Vagina (tissue), 2 donors: ENCODE results near the gene CLPTM1L. TPM values are rescaled to one million over a fixed set of nuclear protein-coding genes. Genes with fewer than 3 reads are reported as not detected.

Experiments
- DNase-seq, 2 donors: peaks; one replicate each; pipeline ENCODE4 v3.0.0-alpha.2; 2017; ENCODE audit errors: extremely low spot score in 2 of 2
- H3K27ac ChIP-seq: fragments of 200-600 bp; sonication (generic); one replicate; pipeline ENCODE4 v1.5.1; 2019
- H3K27me3 ChIP-seq: fragments of 200-600 bp; sonication (generic); one replicate; pipeline ENCODE4 v1.5.1; 2019
- H3K36me3 ChIP-seq, 2 donors: fragments of 200-600 bp; sonication (generic); one replicate each; pipeline ENCODE4 v1.5.1; 2017 to 2019
- H3K4me1 ChIP-seq: fragments of 200-600 bp; sonication (generic); one replicate; pipeline ENCODE4 v1.5.1; 2019
- H3K4me3 ChIP-seq, 2 donors: fragments of 200-600 bp; sonication (generic); 1 replicate in 1 of 2; 2 replicates in 1 of 2; pipeline ENCODE4 v1.5.1; 2016 to 2019
- H3K9me3 ChIP-seq: fragments of 200-600 bp; sonication (generic); one replicate; pipeline ENCODE4 v1.5.1; 2019
- CTCF ChIP-seq, 3 experiments: fragments of 450-650 bp in 2 of 3; fragments of 200-600 bp in 1 of 3; sonication (generic) in 1 of 3; IDR thresholded peaks; one replicate each; pipeline ENCODE4 v1.5.1; 2017 to 2019; ENCODE audit warnings: antibody characterized with exemption in 3 of 3, mild to moderate bottlenecking in 2 of 3, moderate library complexity in 2 of 3
- POLR2A ChIP-seq, 2 donors: fragments of 450-650 bp; IDR thresholded peaks; one replicate each; pipeline ENCODE4 v1.6.1; 2017; ENCODE audit warnings: antibody characterized with exemption in 2 of 2, mild to moderate bottlenecking in 2 of 2, moderate library complexity in 2 of 2
- POLR2AphosphoS5 ChIP-seq, 2 donors: sonication (generic); formaldehyde crosslinking; IDR thresholded peaks; one replicate each; pipeline ENCODE4 v1.9.0; 2017; ENCODE audit warnings: antibody characterized with exemption in 2 of 2, mild to moderate bottlenecking in 2 of 2, low read depth in 1 of 2; ENCODE audit not compliant: insufficient read depth in 1 of 2
- intact Hi-C: fragments of 100-400 bp; cut with DNase I; formaldehyde crosslinking; loops from one replicate; pipeline ENCODE4 v1.15.1; 2023
- total RNA-seq: library from RNA; depleted of rRNA; stranded (reverse); fragments of >200 nt; gene quantifications from one replicate; pipeline ENCODE4 v1.2.3, GENCODE V29; 2016

The CLPTM1L gene
- total RNA-seq, 1 donor from 2014 or later = 40.0 TPM

- intact Hi-C loops = no loop called here
- TF ChIP-seq POLR2AphosphoS5 (IDR thresholded peaks at IDR 0.05; ENCODE audit: insufficient read depth in 1 of 2, low read depth in 1 of 2) = no peak
- no peak for TF ChIP-seq CTCF (IDR thresholded peaks at IDR 0.05)
- no peak for TF ChIP-seq POLR2A (IDR thresholded peaks at IDR 0.05)
- Histone ChIP-seq H3K4me3 (no peak overlapping the region), H3K27me3 (no peaks in the 10 kb centered on the region), H3K4me1 (peaks cover 17% of the 10 kb centered on the region), H3K27ac (no peak overlapping the region), H3K9me3 (no peaks in the 10 kb centered on the region), H3K36me3 (peaks cover 0 to 33% of the 10 kb centered on the region in 2 donors)
- no peak for DNase-seq
Observed at GRCh38 chr5:1315709-1316587, 29.0 kb downstream of the CLPTM1L start.

DNA sequence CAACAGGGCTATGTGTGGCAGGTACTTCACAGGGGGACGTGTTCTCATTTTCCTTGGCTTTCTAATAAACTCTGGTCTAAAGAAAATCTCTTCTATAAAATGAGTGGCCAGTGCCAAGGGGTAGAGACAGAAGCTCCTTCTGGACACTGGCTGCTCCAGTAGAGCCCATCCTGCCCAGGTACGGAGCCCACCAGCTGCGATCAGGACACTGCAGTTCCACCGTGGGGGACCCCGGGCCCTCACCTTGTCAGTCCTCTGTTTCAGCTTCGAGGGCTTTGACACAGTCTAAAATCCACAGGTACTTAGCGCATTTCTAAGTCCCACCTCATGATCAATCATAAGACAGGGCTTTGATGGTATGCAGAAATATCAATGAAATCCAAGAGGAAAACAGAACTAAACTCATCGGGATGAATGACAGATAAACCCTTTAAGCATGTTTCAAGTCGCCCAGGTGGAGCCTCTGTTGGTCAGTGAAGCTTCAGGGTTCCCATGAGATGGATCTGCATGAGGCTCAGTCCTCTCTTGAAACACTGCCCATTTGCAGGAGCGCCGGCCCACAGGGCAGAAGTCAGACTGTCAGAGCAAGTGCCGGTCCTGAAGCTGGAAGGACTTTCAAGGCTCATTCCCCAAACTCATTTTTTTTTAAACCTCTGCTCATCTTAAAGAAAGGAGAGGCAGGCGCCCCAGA is 29.7 kb downstream of the CLPTM1L start:
- Histone ChIP-seq H3K36me3 (peaks cover 0 to 25% of the 10 kb centered on the region in 2 donors), H3K27me3 (no peaks in the 10 kb centered on the region), H3K27ac (no peak overlapping the region), H3K4me1 (peaks cover 17% of the 10 kb centered on the region), H3K9me3 (no peaks in the 10 kb centered on the region), H3K4me3 (no peak overlapping the region)
- intact Hi-C loops = no loop called here
- TF ChIP-seq POLR2AphosphoS5 (IDR thresholded peaks at IDR 0.05; ENCODE audit: insufficient read depth in 1 of 2, low read depth in 1 of 2) (no peak), CTCF (IDR thresholded peaks at IDR 0.05) (no peak), POLR2A (IDR thresholded peaks at IDR 0.05) (no peak)
- DNase-seq = no peak

- no peaks in the 10 kb centered on the region for H3K27me3 ChIP-seq
- intact Hi-C loops = no loop called here
- no peak overlapping the region for H3K27ac ChIP-seq
- H3K4me1 ChIP-seq = peaks cover 17% of the 10 kb centered on the region
- no peak for DNase-seq
- H3K36me3 ChIP-seq = peaks cover 0 to 19% of the 10 kb centered on the region in 2 donors
- TF ChIP-seq POLR2A (IDR thresholded peaks at IDR 0.05) = no peak
- TF ChIP-seq CTCF (IDR thresholded peaks at IDR 0.05) = no peak
- TF ChIP-seq POLR2AphosphoS5 (IDR thresholded peaks at IDR 0.05; ENCODE audit: insufficient read depth in 1 of 2, low read depth in 1 of 2) = no peak
- H3K9me3 ChIP-seq = no peaks in the 10 kb centered on the region
- H3K4me3 ChIP-seq = no peak overlapping the region
Observed at GRCh38 chr5:1314564-1314982, 30.3 kb downstream of the CLPTM1L start.

GRCh38 chr5:1312993-1313833 is 31.7 kb downstream of the CLPTM1L start:
- H3K4me1 ChIP-seq = peaks cover 17% of the 10 kb centered on the region
- no peak overlapping the region for H3K4me3 ChIP-seq
- TF ChIP-seq POLR2AphosphoS5 (IDR thresholded peaks at IDR 0.05; ENCODE audit: insufficient read depth in 1 of 2, low read depth in 1 of 2) (no peak), POLR2A (IDR thresholded peaks at IDR 0.05) (no peak), CTCF (IDR thresholded peaks at IDR 0.05) (no peak)
- intact Hi-C loops = no loop called here
- DNase-seq = no peak
- H3K9me3 ChIP-seq = no peaks in the 10 kb centered on the region
- no peak overlapping the region for H3K27ac ChIP-seq
- peaks cover 0 to 5% of the 10 kb centered on the region in 2 donors for H3K36me3 ChIP-seq
- H3K27me3 ChIP-seq = no peaks in the 10 kb centered on the region
